Fibroblast of villous mesenchyme (primary cell): ENCODE data around the gene ACP4. TPM values are rescaled to one million over a fixed set of nuclear protein-coding genes. Genes with fewer than 3 reads are reported as not detected.

Experiments
- DNase-seq: peaks from one replicate; pipeline ENCODE4 v3.0.0-alpha.2; 2010; ENCODE audit warnings: low read depth
- H3K4me3 ChIP-seq: 2 replicates; pipeline ENCODE4 v1.5.1; 2011; ENCODE audit warnings: low read depth, mild to moderate bottlenecking, low read length
- total RNA-seq: library from RNA; depleted of rRNA; stranded (reverse); fragments of >200 nt; gene quantifications from 2 replicates; pipeline ENCODE4 v1.2.3, GENCODE V29; 2012
- TF ChIP-seq, protein P1 (sequence below): IDR thresholded peaks from 2 replicates; pipeline ENCODE4 v1.5.1; 2012; ENCODE audit warnings: low read depth, mild to moderate bottlenecking, low read length; ENCODE audit not compliant: insufficient read depth

The ACP4 gene
- total RNA-seq, 1 donor: not detected

- H3K4me3 ChIP-seq: no peak overlapping the region
- TF ChIP-seq, protein P1, sequence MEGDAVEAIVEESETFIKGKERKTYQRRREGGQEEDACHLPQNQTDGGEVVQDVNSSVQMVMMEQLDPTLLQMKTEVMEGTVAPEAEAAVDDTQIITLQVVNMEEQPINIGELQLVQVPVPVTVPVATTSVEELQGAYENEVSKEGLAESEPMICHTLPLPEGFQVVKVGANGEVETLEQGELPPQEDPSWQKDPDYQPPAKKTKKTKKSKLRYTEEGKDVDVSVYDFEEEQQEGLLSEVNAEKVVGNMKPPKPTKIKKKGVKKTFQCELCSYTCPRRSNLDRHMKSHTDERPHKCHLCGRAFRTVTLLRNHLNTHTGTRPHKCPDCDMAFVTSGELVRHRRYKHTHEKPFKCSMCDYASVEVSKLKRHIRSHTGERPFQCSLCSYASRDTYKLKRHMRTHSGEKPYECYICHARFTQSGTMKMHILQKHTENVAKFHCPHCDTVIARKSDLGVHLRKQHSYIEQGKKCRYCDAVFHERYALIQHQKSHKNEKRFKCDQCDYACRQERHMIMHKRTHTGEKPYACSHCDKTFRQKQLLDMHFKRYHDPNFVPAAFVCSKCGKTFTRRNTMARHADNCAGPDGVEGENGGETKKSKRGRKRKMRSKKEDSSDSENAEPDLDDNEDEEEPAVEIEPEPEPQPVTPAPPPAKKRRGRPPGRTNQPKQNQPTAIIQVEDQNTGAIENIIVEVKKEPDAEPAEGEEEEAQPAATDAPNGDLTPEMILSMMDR: no peak
- DNase-seq: no peak
Observed at GRCh38 chr19:50821248-50821612, 31.0 kb downstream of the ACP4 start.

- DNase-seq: no peak
- H3K4me3 ChIP-seq: no peak overlapping the region
- TF ChIP-seq, protein P1: no peak
Observed at GRCh38 chr19:50821622-50822021, 31.4 kb downstream of the ACP4 start.

- no peak overlapping the region for H3K4me3 ChIP-seq
- DNase-seq: no peak
- TF ChIP-seq, protein P1: no peak
Observed at GRCh38 chr19:50822661-50823208, 32.5 kb downstream of the ACP4 start.

DNA sequence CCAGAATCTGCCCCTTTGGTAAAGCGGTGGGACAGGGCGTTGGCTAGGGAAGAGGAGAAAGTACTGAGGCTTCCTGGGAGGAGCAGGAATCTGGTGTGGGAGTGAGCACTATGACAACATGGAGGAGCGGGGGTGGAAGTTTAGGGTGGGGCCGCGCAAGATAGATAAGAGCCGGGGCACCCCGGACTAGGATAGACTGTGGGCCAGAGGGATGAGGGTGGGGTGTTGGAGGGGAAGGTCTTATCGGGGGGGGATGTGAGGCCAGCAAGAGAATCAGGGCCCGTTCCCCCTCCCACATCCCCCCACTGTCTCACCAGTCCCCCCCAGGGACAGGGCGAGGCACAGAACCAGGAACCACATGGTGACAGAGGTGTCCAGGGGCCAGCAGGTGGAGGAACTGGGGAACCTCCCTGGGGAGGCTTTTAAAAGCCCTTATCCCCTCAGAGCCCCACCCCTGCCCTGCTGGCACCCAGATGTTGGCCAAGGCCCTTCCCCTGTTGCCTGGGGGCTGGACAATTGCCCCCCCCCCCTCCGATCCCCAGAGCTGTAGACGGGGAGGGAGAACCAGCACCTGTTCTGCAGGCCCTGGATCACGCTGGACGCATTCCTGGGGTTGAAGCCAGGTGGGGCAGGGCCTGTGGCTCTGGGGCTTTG lies 33.3 kb downstream of the ACP4 start, which contains the start of gene KLK1:
KLK1 (minus strand) TSS at position 399 of the 654 bp plus-strand sequence; CDS start at position 360, 39 bp downstream.
- TF ChIP-seq, protein P1: no peak
- no peak within 1 kb of the TSS for H3K4me3 ChIP-seq
- no peak for DNase-seq

DNA sequence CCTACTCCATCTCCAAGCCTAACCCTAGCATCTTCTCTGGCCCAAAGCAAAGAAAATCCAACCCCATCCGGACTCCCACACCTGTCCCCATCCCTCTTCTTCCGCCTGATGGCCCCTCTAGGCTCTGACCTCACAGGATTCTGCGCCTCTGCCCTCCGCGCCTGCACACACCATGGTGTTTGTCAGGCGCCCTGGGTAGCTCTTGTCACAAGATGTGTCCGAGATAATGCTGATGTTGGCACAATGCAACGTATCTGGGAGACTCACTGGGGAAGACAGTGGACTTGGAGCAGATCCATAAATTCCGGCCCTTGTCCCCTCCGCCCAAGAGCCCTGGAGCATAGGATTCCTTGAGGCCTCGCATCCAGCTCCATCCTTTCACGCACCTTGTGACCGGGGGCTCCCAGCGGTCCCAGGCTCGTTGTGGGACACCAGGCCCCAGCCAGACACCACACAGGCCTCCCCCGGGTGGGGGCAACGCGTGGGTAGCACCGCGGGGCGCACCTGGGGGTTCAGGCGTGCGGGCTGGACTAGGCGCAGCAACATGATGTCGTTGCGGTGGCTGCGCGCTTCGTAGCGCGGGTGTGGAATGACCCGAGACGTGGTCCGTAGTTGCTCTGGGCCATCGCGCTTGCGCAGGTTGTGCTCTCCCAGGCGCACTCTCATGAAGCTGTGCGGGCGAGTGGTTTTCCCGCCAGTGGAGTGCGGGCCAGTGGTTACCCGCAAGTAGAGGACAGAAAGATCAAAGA lies 36.5 kb downstream of the ACP4 start:
- no peak for DNase-seq
- no peak overlapping the region for H3K4me3 ChIP-seq
- TF ChIP-seq, protein P1: no peak

- no peak for DNase-seq
- TF ChIP-seq, protein P1: no peak
- H3K4me3 ChIP-seq: no peak overlapping the region
Observed at GRCh38 chr19:50827476-50827875, 37.3 kb downstream of the ACP4 start.
